ENCODE data around the gene PPM1N. TPM values are rescaled to one million over a fixed set of nuclear protein-coding genes. Genes with fewer than 3 reads are reported as not detected.
A peak's percentile ranks its signal among the peaks of the same experiment; 100 is the strongest.

The PPM1N gene
- total RNA-seq, 4 donors from 2014 or later: 0.39 to 5.0 (median 0.60) TPM; not detected in 1

DNA sequence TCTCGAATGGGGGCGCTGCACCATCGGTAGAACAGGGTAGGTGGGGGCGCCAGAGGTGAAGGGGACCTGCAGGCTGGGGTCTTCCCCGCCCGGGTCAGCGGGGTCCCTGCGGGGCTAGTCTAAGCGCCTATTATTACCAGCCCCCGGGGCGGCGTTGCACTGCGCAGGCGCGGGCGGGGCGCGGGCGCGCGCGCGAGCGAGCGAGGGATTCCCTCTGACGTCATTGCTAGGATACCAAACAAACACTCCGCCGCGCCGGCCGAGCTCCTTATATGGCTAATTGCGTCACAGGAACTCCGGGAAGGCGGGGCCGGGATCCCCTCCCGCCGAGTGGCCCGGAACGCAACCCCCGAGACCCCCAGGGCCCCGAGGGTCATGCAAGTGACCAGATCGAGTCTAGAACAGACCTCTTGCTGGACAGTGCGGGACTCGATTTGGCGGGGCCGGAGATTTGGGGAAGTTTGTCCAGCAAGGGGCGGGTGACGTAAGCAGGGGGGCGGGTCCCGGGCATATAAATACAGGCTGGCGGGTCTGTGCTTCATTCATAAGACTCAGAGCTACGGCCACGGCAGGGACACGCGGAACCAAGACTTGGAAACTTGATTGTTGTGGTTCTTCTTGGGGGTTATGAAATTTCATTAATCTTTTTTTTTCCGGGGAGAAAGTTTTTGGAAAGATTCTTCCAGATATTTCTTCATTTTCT is 30.6 kb upstream of the PPM1N start, which contains the start of gene FOSB:
Gene FOSB, plus strand, starts transcription at position 541 of the 703 bp plus-strand sequence. CDS start 591 bp downstream, outside the sequence.
- Histone ChIP-seq H3K27ac (peak within 1 kb of the TSS; percentile 85 to 96 (median 95)), H3K27me3 (peaks cover 0 to 30% of the 10 kb centered on the region in 2 donors), H3K4me3 (peak within 1 kb of the TSS; percentile 50 to 77 (median 60)), H3K36me3 (no peaks in the 10 kb centered on the region), H3K4me1 (peaks cover 0 to 40% (median 21%) of the 10 kb centered on the region in 4 donors), H3K9me3 (no peaks in the 10 kb centered on the region)
- TF ChIP-seq POLR2A (IDR thresholded peaks at IDR 0.05) (peak; percentile 46 to 92), EP300 (IDR thresholded peaks at IDR 0.05) (peak; percentile 88 to 98)
- TF ChIP-seq, protein P1, sequence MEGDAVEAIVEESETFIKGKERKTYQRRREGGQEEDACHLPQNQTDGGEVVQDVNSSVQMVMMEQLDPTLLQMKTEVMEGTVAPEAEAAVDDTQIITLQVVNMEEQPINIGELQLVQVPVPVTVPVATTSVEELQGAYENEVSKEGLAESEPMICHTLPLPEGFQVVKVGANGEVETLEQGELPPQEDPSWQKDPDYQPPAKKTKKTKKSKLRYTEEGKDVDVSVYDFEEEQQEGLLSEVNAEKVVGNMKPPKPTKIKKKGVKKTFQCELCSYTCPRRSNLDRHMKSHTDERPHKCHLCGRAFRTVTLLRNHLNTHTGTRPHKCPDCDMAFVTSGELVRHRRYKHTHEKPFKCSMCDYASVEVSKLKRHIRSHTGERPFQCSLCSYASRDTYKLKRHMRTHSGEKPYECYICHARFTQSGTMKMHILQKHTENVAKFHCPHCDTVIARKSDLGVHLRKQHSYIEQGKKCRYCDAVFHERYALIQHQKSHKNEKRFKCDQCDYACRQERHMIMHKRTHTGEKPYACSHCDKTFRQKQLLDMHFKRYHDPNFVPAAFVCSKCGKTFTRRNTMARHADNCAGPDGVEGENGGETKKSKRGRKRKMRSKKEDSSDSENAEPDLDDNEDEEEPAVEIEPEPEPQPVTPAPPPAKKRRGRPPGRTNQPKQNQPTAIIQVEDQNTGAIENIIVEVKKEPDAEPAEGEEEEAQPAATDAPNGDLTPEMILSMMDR (IDR thresholded peaks at IDR 0.05): peak in 1 of 5 experiments; percentile 19
- DNase-seq (ENCODE audit: low spot score in 2 of 2): peak; percentile 95 to 97
- WGBS, 2 donors: 1% methylated on average over 24 to 41 of the region's 56 CpGs

DNA sequence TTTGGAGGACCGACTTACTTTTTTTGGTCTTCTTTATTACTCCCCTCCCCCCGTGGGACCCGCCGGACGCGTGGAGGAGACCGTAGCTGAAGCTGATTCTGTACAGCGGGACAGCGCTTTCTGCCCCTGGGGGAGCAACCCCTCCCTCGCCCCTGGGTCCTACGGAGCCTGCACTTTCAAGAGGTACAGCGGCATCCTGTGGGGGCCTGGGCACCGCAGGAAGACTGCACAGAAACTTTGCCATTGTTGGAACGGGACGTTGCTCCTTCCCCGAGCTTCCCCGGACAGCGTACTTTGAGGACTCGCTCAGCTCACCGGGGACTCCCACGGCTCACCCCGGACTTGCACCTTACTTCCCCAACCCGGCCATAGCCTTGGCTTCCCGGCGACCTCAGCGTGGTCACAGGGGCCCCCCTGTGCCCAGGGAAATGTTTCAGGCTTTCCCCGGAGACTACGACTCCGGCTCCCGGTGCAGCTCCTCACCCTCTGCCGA is 30.0 kb upstream of the PPM1N start:
- Histone ChIP-seq H3K36me3 (no peaks in the 10 kb centered on the region), H3K4me3 (peak overlapping the region; percentile 50 to 77 (median 60)), H3K4me1 (peaks cover 0 to 46% (median 23%) of the 10 kb centered on the region in 4 donors), H3K27me3 (peaks cover 0 to 36% of the 10 kb centered on the region in 2 donors), H3K27ac (peak overlapping the region; percentile 85 to 96 (median 95)), H3K9me3 (no peaks in the 10 kb centered on the region)
- peak in 1 of 2 donors; percentile 26 for DNase-seq (ENCODE audit: low spot score in 2 of 2)
- 0 to 1% methylated on average over 31 of the region's 31 CpGs for WGBS, 2 donors
- TF ChIP-seq, protein P1 (IDR thresholded peaks at IDR 0.05): no peak

DNA sequence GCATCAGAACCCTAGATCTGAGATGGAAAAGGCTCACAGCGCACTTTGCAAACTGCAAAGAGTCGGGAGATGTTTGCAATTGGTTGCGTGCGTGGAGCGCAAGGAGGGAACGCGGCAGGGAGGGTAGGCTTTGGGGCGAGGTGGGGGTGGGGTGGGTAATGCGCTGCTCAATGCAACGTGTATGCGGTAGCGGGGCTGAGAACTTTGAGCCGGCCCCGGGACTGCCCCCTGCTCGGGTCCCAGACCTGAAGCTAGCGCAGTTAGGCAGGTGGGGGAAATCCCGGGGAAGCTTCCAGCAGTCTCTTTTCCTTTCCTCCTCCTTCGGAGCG is 29.5 kb upstream of the PPM1N start:
- Histone ChIP-seq H3K36me3 (no peaks in the 10 kb centered on the region), H3K9me3 (no peaks in the 10 kb centered on the region), H3K4me3 (peak overlapping the region; percentile 50 to 77 (median 60)), H3K27me3 (peaks cover 0 to 42% of the 10 kb centered on the region in 2 donors), H3K4me1 (peaks cover 0 to 47% (median 23%) of the 10 kb centered on the region in 4 donors), H3K27ac (peak overlapping the region; percentile 85 to 96 (median 95))
- TF ChIP-seq POLR2A (IDR thresholded peaks at IDR 0.05) (no peak), EP300 (IDR thresholded peaks at IDR 0.05) (no peak)
- WGBS, 2 donors: 0 to 1% methylated on average over 19 of the region's 19 CpGs
- DNase-seq (ENCODE audit: low spot score in 2 of 2): peak in 1 of 2 donors; percentile 21

DNA sequence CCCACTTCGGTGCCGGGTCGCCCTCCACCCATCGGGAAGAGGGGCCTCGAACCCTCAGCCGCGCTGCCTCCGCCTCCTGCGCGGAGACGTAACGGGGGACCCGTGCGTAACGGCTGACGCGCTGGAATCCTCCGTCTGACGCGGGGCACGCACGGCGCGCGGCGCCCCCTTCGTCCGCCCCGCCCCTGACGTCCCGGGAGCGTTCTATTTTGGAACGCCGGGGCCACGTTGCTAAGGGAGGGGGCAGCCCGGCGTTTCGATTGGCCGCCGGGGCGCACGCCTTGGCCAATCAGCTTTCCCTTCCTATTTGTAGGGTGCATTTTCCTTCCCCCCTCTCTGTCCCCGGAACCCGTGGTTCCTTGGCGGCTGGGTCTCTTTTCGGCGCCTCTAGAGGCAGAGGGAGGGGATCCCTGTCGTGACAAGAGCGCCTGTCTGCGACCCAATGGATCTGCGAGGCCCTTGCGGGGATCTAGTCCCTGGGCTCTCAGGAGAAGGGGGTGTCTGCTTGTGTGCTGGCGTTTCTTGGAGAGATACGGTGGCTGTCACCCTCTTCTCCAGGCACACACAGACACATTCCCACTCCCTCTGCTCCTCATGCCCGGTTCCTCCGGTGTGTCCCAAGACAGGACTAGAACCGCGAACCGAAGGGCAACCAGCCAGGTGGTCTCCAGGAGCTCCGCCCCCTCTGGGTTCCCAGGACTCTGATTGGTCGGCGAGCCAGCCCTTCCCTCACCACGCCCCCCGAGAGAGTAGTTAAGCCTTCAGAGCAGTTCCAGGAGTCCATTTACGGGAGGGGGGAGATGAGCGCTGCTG is 28.9 kb upstream of the PPM1N start:
- TF ChIP-seq POLR2A (IDR thresholded peaks at IDR 0.05): peak in 1 of 2 donors; percentile 67
- TF ChIP-seq EP300 (IDR thresholded peaks at IDR 0.05): peak; percentile 90 to 99
- TF ChIP-seq, protein P1 (IDR thresholded peaks at IDR 0.05): peak in 2 of 5 experiments; percentile 17 to 51
- Histone ChIP-seq H3K27me3 (peaks cover 0 to 43% of the 10 kb centered on the region in 2 donors), H3K27ac (peak overlapping the region; percentile 85 to 96 (median 95)), H3K4me1 (peaks cover 0 to 47% (median 23%) of the 10 kb centered on the region in 4 donors), H3K4me3 (peak overlapping the region; percentile 50 to 77 (median 60)), H3K36me3 (no peaks in the 10 kb centered on the region), H3K9me3 (no peaks in the 10 kb centered on the region)
- peak; percentile 87 to 94 for DNase-seq (ENCODE audit: low spot score in 2 of 2)
- WGBS, 2 donors: 1% methylated on average over 47 to 57 of the region's 66 CpGs

DNA sequence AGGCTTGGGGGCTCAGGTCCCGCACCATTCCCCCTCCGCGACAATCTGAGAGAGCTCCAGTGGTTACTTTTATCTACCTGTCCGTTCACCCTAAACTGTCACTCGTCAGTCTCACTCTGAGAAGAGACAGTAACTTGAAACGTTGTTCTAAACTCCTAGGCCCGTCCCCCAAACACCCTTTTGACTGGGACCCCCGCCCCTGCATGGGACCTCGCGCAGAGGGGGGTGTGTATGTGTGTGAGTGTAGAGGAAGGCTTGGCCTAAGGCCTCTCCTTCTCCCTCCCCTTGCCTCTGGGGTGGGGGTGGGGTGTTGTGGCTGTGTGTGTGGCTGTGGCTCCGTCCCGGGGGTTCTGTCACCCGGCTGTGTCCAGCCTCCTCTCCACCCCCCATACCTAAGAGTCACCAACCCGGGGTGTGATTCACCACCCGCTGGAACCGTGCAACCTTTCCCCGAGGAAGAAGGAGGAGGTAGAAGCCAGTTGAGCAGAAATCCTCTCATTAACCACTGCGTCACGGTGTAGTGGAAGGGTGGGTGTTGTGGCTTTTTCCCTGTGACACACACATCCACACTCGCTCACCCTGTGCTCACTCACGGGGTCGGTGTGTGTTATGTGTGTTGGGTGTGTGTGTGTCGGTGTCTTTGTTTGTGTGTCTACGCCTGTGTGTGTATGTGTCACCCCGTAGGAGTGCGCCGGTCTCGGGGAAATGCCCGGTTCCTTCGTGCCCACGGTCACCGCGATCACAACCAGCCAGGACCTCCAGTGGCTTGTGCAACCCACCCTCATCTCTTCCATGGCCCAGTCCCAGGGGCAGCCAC is 28.1 kb upstream of the PPM1N start:
- peak overlapping the region; percentile 50 to 77 (median 60) for H3K4me3 ChIP-seq
- 41 to 44% methylated on average over 30 to 32 of the region's 33 CpGs for WGBS, 2 donors
- H3K4me1 ChIP-seq: peaks cover 0 to 47% (median 23%) of the 10 kb centered on the region in 4 donors
- no peaks in the 10 kb centered on the region for H3K9me3 ChIP-seq
- peak in 1 of 2 donors; percentile 32 for DNase-seq (ENCODE audit: low spot score in 2 of 2)
- H3K36me3 ChIP-seq: no peaks in the 10 kb centered on the region
- peak overlapping the region; percentile 85 to 96 (median 95) for H3K27ac ChIP-seq
- TF ChIP-seq EP300 (IDR thresholded peaks at IDR 0.05): no peak
- TF ChIP-seq, protein P1 (IDR thresholded peaks at IDR 0.05): no peak
- TF ChIP-seq POLR2A (IDR thresholded peaks at IDR 0.05): peak in 1 of 2 donors; percentile 20
- H3K27me3 ChIP-seq: peaks cover 0 to 42% of the 10 kb centered on the region in 2 donors

All from tibial nerve (tissue), 4 donors.